HG03469 (cell line): ENCODE measurements around the gene ARRDC4.
"Not testable (repeated sequence)": the region's sequence is repeated elsewhere in the genome, so short reads cannot be mapped to it uniquely, and the experiment has no call there.

Experiments used
- ATAC-seq: cut with Tn5 transposase; IDR thresholded peaks from one replicate; pipeline ENCODE4 v1.9.1; 2021; ENCODE audit warnings: mild to moderate bottlenecking, moderate library complexity, moderate number of reproducible peaks; ENCODE audit not compliant: unreplicated experiment

Gene ARRDC4

DNA sequence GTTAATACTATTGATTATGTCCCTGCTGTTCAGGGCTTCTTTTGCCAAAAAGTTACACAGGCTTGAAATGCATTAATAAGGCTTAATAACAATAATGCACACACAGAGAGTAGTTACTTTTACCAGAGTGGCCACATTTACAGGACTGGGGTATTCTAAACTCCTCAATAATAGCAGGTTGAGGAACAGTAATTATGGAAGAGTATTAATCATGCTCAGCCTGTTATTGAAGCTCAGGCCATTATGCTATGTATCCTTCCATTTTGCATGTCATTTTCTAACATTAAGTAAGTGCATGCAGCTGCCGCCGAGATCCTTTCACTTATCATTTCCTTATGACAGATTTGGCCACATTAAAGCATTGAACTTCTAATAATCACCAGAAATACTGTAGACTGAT lies 5.7 kb downstream of the ARRDC4 start:
- no peak for ATAC-seq

DNA sequence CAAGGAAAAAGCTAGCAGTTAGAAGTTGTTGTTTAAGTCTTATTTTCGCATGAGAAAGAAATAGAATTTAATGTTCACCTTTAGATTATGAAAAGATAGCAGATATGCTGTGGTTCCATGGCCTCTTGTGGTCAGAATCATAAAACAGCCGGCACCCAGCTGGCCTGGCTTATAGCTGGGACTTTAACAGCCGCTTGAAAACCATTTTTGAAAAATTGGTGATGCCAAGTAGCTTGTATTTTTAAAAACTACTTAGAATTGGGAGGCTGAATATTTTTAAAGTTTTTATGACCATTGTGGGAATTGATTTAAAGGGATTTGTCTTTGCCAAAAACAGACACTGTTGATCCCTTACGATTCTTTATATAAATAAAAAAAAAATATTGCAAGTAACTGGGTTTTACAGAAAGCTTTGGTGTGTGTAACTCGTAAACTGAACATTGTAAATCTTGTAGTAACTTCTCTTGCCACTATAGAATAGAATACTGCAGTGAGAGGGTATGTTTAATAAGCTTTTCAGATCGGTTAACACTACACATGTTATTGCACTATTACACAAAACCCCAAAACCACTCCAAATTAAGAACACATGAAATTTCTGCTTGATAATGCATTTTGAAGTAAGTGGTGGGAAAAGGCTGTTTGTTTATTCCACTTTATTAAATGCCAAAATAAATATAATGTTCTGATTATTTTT lies 6.6 kb downstream of the ARRDC4 start:
- ATAC-seq = no peak

DNA sequence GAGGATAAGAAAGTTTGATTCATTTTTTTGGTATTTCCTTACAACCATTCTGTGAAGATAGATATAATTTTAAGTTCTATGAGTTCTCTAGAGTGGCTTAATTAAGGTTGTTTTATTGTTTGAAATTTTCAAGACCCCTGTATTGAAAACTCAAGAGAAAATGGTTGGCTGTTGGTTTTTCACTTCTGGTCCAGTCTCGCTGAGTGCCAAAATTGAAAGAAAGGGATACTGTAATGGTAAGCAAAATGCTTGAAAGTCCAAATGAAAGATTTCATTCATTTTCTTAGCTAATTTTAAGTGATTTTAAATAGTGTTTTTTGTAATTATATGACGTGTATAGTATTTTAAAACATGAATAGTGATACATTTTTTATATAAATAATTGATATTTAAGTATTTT lies 7.4 kb downstream of the ARRDC4 start:
- no peak for ATAC-seq

DNA sequence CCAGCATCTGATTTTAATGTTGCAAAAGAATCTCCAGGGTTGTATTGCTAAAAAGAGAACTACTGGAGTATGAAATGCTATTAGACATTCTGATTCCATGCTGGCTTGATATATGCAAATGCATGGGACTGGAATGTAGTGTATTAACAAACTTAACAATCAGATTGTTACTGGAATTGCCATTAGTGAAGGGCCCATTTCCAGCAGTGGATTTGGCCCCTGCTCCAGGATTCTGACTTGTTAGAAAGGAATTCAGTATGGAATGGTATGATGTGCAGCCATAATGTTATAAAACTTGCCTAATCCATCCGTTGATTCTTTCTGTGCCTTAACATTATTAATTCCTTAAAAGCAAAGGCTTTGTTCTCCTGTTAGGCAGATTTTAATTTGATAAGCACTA lies 7.9 kb downstream of the ARRDC4 start:
- ATAC-seq = no peak

DNA sequence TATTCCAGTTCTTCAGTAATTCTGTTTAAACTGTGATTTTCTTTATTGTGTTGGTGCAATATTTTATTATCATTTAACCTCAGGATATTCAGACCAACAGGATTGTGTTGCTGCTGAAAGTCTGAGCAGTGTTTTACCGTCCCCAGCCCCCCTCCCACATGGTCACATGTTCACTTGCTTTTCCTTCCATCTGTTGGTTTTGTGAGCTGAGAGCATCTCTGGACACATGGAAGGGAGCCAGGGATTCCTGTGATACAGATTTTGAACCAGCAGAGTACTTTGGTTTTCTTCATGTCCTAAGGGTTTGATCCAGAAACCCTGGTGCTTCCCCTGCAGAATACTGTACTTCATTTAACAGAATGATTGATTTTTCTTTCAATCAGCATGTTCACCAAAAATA lies 11.9 kb downstream of the ARRDC4 start:
- no peak for ATAC-seq

DNA sequence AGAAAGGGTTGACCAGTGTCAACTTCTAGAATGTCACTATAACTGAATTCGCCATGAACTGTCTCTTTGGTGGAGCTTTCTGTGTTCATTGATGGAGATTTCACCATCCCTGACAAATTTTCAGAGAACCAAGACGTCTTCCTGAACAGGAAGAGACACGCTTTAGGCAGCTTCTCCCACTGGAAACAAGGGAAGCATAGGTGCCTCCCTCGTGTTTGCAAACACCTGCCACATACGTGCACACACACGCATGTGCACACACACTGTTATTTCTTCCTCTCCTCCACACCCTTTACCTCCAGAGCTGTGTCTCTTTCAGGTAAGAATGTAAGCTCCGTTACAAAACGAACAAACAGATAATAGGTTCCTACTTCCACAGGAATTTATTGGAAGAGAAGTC lies 15.6 kb downstream of the ARRDC4 start:
- no peak for ATAC-seq

DNA sequence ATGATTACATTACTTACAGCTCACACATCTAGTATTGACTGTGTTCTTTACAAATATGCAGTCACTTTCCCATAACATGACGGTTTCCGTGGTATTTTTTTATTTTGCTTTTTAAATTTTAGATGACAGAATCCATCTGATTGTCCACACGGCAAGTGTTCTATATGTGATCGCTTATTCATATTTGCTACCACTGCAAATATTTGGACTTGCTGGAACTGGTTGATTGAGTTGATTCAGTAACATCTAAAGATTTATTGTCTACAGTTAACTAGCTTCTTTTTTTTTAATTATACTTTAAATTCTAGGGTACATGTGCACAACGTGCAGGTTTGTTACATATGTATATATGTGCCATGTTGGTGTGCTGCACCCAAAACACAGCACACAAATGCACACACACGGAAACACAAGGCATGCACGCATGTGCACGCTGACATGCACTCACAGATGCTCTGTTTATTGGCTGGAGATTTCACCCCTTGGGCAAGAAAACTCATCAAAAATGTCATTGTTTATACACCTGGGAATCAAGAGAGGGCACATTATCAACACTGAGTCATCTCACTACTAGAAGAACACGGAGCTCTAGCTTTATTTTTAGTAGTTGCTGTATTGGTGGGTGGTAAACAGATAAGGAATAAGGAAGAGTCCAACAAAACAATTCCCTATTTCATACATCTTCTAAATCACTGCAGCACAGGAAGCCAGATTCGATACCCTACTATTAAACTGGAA lies 16.4 kb downstream of the ARRDC4 start:
- ATAC-seq = no peak

DNA sequence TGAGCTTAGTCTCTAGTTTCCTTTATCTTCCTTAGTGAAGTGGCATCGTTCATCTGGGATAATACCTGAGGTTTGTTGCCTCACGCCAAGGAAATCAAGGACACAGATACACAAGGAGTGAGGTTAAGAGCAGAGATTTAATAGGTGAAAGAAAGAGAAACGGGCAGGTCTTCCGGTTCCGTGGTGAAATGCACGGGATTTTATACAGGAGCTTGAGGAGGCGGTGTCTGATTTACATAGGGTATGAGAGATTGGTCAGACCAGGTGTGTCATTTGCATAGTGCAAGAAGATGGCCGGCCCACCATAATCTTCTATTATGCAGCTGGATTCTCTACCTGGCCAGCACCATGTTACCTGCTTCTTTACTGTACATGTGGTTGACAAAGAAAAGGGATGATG lies 17.2 kb downstream of the ARRDC4 start:
- no peak for ATAC-seq

DNA sequence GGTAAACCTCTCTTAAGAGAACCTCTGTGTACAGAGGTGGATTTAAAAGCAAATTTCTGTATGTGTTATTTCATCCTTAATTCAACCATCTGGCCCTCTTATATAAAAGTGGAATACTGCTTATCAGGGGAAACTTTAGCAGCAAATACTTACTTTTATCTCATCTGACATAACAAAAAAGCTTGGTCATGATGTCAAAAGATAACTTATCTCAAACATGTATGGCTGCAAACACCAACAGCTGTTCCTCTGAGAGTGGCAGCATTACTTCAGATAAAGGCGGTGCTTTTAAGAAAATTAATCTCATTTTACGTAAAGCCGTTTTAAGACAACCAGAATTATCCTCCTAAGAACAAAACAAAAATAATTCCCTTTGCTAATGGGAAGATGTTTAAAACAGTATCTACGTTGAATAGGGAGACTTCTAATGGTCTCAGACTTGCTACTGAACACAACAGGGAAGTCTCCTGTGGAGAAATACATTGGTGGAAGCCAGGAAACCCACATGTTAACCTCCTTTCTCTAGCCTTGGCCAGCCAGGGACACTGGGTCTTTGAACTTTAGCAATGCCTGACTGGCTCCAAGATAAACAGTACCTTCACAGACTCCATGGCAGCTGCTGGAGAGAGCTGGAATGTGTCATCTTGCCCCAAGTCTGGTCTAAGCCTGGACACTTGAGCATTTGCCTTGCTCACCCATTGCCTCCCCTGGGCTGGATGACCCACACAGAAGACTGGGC lies 18.1 kb downstream of the ARRDC4 start:
- ATAC-seq = no peak

DNA sequence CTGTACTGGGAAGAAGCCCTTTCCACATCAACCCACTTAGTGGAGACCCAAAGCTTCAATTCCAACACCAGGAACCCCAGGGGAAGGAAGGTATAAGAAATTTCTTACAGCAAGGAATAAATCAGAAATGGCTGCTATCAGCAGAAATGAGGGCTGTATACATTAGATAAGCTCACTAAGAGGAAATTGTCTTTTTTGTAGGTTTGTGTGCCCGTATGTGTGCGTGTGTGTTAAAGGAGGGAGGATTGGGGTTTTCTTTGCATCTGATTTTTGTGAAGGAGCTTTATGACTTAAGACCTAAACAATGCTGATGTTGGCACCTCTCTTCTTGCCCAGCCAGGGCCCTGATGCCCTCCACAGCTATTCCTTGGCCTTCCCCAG lies 18.6 kb downstream of the ARRDC4 start:
- ATAC-seq = no peak

DNA sequence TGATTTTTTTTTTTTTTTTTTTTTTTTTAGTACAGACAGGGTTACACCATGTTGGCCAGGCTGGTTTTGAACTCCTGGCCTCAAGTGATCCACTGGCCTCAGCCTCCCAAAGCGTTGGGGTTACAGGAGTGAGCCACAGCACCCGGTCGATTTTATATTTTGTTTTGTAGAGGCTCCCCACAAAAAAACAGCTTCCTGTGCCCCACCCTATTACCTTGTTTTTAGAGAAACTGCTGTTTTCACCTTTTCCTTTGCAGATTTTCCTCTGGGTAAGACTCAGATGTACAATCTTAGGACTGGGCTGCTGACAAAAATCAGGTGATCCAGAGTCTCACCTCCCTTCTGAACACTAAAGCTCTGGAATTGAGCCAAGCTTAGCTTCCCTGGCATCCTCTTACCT lies 20.6 kb downstream of the ARRDC4 start:
- ATAC-seq = no peak

DNA sequence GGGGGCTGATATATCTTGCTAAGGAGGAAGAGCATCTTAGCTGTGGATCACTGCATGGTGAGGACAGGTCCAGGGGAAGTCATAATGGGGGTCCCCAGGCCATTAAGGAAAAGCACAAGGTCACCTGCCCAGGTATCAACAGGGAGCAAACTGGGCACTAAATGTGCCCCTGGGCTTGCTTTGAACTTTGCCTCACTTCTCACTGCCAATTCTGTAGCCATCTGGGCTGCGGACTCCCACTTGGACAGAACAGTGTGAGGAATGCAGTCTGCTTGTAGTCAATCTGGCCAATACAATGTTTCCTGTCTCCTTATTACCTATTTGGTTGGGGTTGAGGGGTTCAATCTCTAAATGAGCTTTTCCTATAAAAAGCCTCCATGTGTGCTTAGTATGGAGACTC lies 21.3 kb downstream of the ARRDC4 start:
- no peak for ATAC-seq

DNA sequence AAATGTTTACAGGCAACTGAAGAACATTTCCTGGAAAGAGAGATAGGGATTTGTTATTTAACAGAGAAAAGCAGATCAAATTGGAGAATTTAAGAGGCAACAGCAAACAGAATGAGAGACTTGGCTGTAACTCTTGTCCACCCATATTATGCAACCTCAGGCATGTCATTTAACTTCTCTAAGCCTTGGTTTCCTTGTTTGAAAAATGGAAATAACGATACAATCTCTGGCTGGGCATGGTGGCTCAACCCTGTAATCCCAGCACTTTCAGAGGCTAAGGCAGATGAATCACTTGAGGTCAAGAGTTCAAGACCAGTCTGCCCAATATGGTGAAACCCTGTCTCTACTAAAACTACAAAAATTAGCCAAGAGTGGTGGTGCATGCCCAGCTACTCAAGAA lies 23.7 kb downstream of the ARRDC4 start:
- ATAC-seq = no peak

DNA sequence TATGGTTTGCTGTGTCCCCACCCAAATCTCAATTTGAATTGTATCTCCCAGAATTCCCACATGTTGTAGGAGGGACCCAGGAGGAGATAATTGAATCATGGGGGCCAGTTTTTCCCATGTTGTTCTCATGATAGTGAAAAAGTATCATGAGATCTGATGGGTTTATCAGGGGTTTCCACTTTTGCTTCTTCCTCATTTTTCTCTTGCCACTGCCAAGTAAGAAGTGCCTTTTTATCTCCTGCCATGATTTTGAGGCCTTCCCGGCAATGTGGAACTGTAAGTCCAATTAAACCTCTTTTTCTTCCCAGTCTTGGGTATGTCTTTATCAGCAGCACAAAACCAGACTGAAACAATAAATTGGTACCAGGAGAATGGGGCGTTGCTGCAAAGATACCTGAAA lies 25.5 kb downstream of the ARRDC4 start:
- not testable (repeated sequence) for ATAC-seq

DNA sequence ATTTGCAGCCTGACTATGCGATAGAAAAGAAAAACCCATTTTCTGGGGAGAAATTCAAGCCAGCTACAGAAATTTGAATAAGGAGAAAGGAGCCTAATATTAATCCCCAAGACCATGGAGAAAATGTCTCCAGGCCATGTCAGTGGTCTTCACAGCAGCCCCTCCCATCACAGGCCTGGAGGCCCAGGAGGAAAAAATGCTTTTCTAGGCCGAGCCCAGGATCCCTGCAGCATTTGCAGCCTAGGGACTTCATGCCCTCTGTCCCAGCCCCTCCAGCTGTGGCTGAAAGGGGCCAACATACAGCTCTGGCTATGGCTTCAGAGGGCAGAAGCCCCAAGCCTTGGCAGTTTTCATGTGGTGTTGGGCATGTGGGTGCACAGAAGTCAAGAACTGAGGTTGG lies 26.3 kb downstream of the ARRDC4 start:
- no peak for ATAC-seq

DNA sequence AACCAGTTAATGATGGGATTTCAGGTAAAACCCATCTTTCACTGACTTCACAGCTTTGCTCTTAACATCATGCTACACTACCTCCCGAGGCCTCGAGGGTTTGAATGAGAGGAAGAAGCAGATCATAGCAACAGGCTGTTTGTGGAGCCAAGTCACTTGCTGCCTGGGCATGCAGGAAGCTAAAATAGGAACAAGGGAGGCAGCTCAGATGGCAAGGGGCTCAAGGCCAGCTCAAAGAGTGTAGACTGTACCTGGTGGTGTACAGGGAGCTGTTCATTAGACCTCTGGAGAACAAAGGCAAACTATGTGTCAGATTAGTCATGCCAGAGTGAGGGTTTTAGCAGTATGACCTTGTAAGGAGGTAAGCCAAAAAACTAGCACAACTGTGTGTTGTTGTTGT lies 28.8 kb downstream of the ARRDC4 start:
- ATAC-seq = no peak

DNA sequence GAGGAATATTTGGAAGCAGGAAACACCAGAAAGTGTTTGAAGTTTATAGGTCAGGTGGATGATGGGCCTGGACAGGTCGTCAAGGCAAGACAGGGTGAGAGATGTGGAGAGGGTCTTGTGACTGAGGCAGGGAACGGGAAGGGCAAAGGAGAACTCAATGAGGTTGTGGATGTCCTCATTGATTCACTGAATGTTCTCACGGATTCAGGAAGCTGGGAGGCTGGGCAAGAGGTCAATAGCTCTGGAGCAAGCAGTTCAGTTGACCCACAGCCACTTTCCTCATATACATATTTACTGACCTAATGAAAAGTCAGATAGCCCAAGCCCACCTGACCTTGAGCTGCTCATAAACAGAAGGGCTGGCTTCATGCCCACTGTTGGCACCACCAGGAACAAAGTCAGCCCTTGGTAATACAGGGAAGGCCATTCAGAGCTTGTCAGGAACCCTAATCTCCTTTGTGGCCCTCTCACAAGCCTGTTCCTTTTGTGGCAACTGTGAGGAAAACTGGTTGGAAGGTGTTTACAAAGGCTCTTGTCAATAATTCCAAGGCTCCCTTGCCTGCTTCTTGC lies 31.6 kb downstream of the ARRDC4 start:
- ATAC-seq = no peak

DNA sequence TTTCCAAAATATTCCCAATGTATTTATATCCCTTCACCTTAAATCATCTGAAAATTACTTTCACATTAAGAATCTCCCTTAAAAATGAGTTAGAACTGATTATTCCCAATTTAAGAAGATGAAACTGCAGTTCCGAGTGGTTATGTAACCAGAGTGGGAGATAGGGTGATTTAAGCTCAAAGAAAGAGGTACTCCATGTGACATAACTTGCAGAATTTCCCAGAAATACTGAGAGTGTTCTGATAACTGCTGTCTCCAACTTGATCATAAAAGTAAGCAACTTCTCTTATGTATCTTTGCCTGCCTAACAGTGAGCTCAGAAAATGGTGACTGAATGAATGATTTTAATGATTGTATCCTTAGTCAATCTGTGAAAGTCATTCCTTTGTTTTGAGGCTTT lies 32.3 kb downstream of the ARRDC4 start:
- no peak for ATAC-seq

DNA sequence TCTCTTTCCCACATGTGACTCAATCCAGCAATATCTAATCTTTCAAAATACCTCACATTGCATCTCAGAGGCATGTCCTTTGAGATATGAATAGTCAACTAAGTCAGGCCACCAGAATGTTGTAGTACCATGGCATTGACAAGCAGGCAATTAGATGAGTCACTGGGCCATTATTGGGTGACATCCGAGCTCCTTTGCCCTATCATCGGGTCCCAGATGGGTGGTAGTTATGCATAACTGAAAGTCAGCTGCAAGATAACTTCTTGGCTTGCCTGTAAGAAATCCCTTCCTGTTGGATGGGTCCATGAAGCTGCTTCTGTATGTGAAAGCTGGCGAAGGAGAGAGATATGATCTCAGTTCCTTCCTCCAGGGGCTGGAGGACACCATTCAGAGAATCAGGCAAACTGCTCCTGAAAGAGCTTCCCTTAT lies 32.8 kb downstream of the ARRDC4 start:
- no peak for ATAC-seq

DNA sequence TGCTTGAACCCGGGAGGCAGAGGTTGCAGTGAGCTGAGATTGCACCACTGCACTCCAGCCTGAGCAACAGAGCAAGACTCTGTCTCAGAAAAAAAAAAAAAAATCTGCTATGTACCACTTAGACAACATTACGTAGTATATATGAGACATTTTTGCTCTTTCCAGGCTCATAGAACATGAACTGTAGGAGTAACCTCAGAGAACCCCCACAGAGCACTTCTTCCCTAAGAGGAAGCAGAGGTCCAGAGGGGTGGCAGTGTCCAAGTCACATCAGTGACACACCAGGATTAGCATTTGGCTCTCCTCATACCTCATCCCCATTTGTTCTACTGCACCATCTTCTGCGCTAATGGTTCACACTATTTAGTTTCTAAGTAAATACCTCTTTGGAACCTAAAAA lies 33.7 kb downstream of the ARRDC4 start:
- no peak for ATAC-seq

DNA sequence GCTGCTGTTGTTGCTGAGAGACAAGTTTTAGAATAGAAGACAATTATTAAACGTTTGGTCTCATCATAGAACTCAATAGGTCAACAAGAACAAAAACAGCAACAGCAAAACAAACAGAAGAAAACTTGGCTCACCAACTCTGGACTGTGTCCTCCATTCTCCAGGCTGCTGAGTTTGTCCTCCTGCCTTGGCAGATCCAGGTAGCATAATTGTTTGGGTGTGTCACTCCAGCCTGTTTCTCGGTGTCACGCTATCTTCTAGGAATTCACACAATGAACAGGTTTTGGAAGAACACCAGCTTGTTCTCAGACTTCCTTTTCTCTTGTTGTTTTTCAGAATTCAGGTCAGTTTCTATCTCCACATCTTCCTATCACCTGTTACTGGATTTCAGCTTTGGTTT lies 34.7 kb downstream of the ARRDC4 start:
- ATAC-seq = no peak
